HK-2 (cell line): ENCODE data around the gene DACH1.
A peak's percentile ranks its signal among the peaks of the same experiment; 100 is the strongest.
"Not testable (repeated sequence)": the region's sequence is repeated elsewhere in the genome, so short reads cannot be mapped to it uniquely, and the experiment has no call there.

Source experiments
- DNase-seq: peaks from one replicate; pipeline ENCODE4 v3.0.0-alpha.2; 2018; ENCODE audit not compliant: unreplicated experiment

Gene DACH1

DNA sequence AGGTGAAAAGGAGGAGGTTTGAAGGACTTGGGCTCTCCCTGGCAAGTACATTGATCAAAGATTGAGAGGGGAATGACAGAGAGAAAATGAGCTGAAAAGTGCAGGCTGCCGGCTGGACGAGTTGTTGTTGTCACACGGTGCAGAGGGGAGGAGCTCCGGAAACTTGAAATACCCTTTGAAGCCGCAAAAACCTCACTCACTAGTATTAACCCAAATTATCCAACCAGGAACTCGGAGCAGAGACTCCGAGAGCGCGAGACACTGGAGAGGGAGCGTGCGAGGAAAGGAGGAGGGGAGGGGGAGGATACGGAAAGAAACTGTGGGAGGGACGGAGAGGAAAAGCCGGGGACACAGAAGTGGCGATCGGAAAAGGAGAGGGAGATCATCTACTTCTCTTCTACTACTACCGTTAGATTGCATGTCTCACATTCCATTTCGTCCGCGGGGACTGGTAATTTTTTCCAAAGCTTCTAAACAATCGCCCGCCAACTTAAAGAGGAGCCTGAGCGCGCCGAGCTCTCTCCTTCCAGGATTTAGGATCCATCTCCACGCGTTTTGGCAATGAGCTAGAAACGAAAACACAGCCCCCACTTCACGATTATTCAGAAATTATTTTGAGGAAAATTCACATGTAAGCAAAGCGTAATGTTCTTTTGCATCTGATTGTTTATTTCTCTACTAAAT is at the start of gene DACH1:
DACH1 (minus strand) TSS at position 74 of the 684 bp plus-strand sequence.
- peak; percentile 53 for DNase-seq

- DNase-seq: no peak
Observed at GRCh38 chr13:71913717-71914116, 46.7 kb upstream of the DACH1 start.

GRCh38 chr13:71912524-71912923 is 45.5 kb upstream of the DACH1 start:
- no peak for DNase-seq

- DNase-seq: no peak
Observed at GRCh38 chr13:71906448-71906847, 39.4 kb upstream of the DACH1 start.

GRCh38 chr13:71902676-71903075 is 35.7 kb upstream of the DACH1 start:
- no peak for DNase-seq

GRCh38 chr13:71893506-71893905 is 26.5 kb upstream of the DACH1 start:
- DNase-seq: not testable (repeated sequence)

GRCh38 chr13:71886880-71887279 is 19.9 kb upstream of the DACH1 start:
- DNase-seq: no peak

- DNase-seq: no peak
Observed at GRCh38 chr13:71882120-71882519, 15.1 kb upstream of the DACH1 start.

GRCh38 chr13:71880753-71881541 is 13.9 kb upstream of the DACH1 start:
- DNase-seq: no peak

- no peak for DNase-seq
Observed at GRCh38 chr13:71879808-71880344, 12.9 kb upstream of the DACH1 start.

GRCh38 chr13:71879129-71879535 is 12.1 kb upstream of the DACH1 start:
- DNase-seq: no peak

DNA sequence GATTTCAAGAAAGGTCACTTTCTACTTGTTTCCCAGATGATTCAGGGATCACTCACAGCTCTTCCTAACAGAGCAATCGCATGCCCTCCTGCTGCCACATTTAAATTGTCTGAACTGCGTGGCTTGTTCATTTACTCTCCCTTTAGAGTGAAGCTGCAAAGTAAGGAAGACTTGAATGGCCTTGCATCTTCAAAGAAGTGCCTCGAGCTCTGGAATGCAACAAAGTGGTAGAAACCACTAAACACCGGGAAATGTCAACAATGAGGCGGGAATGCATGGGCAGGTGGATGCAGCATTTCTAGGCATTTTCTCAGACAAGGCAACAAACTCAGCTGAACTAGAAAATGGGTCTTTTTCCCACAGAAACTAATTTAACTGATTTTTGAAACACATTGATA is 10.3 kb upstream of the DACH1 start:
- no peak for DNase-seq

GRCh38 chr13:71876648-71877255 is 9.7 kb upstream of the DACH1 start:
- no peak for DNase-seq

GRCh38 chr13:71875823-71876222 is 8.8 kb upstream of the DACH1 start:
- no peak for DNase-seq

- DNase-seq: no peak
Observed at GRCh38 chr13:71874458-71874857, 7.5 kb upstream of the DACH1 start.

DNA sequence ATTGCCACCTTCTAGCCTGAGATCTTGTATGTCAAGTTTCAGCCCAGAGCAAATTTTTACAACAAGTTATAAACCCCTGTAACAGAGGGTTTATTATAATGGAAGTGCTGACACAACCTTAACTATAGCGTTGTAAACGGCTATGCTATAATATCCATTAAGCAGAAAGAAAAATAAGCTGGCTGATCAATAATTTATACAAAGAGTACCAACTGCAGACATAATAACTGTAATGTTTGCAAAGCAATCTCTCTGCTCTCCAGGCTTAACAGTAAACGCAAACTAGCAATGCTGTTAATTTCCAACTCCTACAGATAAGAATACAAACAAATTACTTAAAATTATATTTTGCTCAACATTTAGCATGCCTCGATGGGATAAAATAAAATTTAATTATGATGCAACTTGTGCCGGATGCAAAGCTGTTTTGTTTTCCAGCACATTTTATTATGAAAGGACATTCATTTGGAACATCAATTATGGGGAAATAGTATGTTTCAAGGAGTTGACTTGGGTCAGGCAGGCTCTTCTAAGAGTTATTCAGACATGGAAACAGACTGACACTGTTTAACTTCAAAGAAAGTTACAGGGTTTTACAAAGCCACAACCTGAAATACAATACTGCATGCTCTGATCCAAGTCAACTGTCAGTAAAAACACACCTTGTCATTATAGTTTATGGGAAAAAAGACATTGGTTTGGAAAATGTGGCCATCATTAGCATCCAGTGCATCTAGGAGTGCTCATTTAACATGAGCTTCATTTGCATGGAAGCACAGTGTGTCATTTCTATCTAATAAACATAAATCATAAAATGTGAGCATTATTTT is 6.6 kb upstream of the DACH1 start:
- DNase-seq: no peak

- DNase-seq: no peak
Observed at GRCh38 chr13:71871844-71872243, 4.8 kb upstream of the DACH1 start.

DNA sequence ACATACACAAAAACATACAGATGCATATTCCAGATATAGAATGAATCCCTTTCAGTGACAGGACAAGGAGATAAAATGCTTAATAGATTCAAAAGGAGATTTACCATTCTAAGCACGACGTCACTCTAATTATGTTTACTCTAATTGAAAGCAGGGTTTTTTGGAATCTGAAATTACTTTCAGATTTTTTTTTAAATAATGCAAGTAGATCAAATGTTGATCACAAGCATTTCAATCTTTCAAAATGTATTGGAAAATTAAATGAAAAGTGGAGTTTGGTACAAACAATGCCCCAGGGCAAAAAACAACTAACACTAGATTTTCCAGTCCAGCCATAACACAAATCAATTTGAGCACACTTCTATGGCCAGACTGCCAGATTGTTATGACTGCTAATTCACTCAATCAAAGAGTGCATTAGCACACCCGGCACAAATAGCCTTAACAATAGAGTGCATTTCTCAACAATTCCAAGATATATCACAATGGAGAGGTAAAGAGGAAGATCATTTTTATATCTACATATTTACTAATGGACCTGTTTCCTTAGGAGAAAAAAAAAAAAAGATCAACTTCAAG is 4.3 kb upstream of the DACH1 start:
- DNase-seq: no peak

- no peak for DNase-seq
Observed at GRCh38 chr13:71870100-71870499, 3.1 kb upstream of the DACH1 start.

DNA sequence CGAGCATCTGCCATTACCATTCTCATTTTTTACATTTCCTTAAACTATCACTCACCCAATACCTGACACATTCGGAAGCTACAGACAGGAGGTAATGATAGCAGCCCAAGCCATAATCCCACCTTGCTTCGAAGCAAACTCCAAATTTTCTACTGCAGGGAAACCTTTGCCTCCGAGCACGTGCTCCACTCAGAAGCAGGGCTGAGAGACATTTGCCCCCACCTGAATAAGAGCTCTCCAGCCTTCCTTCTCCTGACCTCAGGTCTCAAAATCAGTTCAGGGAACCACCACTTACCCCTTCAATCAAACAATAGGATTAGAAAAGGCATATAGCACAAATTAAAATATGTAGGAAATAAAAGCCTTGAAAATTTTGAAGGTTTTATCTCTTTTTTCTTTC is 2.3 kb upstream of the DACH1 start:
- DNase-seq: no peak
